SJSA1 (cell line): Measurements from ENCODE around the gene IGSF11. TPM values are rescaled to one million over a fixed set of nuclear protein-coding genes. Genes with fewer than 3 reads are reported as not detected.

Experiments used
- DNase-seq, 2 experiments: peaks; one replicate each; pipeline ENCODE4 v3.0.0-alpha.2; 2015 to 2020; ENCODE audit warnings: low spot score in 2 of 2, low read depth in 1 of 2
- H3K27ac ChIP-seq: fragments of 250-450 bp; sonication (Bioruptor Pico); 2 replicates; pipeline ENCODE4 v1.5.1; 2020; ENCODE audit warnings: mild to moderate bottlenecking, moderate library complexity
- H3K27me3 ChIP-seq: fragments of 250-450 bp; sonication (Bioruptor Pico); replicated peaks from 2 replicates; pipeline ENCODE4 v1.5.1; 2020; ENCODE audit warnings: mild to moderate bottlenecking, moderate library complexity
- H3K36me3 ChIP-seq: fragments of 250-450 bp; sonication (Bioruptor Pico); 2 replicates; pipeline ENCODE4 v1.5.1; 2020; ENCODE audit warnings: mild to moderate bottlenecking
- H3K4me1 ChIP-seq: fragments of 250-450 bp; sonication (Bioruptor Pico); replicated peaks from 2 replicates; pipeline ENCODE4 v1.6.1; 2021; ENCODE audit warnings: mild to moderate bottlenecking
- H3K4me3 ChIP-seq: fragments of 250-450 bp; sonication (Bioruptor Pico); 2 replicates; pipeline ENCODE4 v1.5.1; 2020; ENCODE audit warnings: mild to moderate bottlenecking
- H3K9me3 ChIP-seq: fragments of 250-450 bp; sonication (Bioruptor Pico); replicated peaks from 2 replicates; pipeline ENCODE4 v1.5.1; 2020; ENCODE audit warnings: mild to moderate bottlenecking
- total RNA-seq: library from RNA; depleted of rRNA; stranded (reverse); fragments of >200 nt; shearing (Covaris generic); gene quantifications from 2 replicates; pipeline ENCODE4 v1.2.3, GENCODE V29; 2014

IGSF11 gene
- total RNA-seq, 1 experiment from 2014 or later = 0.18 TPM

DNA sequence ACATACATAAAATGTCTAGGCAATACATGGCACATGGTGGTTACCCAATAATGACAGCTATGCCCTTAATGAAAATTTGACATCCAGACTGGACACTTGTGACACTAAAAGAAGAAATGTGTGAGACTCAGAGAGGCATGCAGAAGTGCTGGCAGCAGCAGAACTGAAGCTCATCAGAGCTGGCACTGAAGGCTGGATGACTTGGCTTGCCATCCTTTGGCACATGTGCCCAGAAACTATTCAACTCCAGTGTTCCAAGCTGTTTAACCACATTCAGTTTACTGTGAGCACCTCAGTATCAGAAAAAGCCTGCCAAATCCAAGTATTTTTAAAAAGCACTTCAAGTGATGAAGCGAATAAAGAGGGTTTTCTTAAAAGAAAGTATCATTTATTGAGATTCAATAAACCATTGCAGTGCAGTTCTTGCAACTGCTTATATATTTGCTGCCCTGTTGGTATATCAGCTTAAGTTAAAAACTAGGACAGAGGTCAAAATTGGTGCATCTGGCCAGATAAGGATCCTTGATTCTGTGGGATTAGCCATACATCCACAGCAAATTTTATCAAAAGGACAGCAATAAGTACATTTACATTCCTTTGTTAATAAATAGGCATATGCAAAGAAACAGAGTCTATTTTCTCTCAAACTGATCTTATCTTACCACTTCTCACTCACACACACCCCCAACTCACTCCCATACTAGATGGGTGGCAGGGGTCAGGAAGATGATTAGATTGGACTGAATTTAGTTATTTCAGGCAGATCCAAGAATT, 15.8 kb downstream of the IGSF11 start:
- Histone ChIP-seq H3K36me3 (no peaks in the 10 kb centered on the region), H3K4me3 (no peak overlapping the region)

DNA sequence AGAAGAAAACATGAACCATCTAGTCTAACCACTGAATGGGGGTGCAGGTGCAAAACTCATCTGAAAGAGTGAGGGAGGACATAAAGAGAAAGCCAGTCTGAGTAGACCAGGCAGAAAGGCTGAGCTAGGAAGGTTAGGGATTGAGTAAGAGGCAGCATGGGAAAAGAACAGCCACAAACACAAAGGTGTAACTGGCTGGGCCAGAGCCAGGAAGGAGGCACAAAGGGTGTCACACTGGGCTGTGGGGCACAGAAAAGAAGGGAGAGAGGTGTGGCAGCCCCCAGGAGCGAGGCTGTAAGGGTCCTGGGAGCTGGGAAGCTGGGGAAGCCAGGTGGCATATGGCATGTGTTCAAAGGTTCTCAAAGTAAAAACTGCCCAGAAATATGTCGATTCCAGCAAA, 18.7 kb downstream of the IGSF11 start:
- Histone ChIP-seq H3K9me3 (no peaks in the 10 kb centered on the region), H3K27ac (no peak overlapping the region), H3K4me3 (no peak overlapping the region), H3K36me3 (no peaks in the 10 kb centered on the region), H3K27me3 (no peaks in the 10 kb centered on the region), H3K4me1 (no peaks in the 10 kb centered on the region)
- DNase-seq = no peak

More for the DNA sequence above, 15.8 kb downstream of the IGSF11 start:
- no peaks in the 10 kb centered on the region for H3K9me3 ChIP-seq
- DNase-seq = no peak
- H3K27ac ChIP-seq = no peak overlapping the region
- H3K27me3 ChIP-seq = no peaks in the 10 kb centered on the region
- H3K4me1 ChIP-seq = no peaks in the 10 kb centered on the region

DNA sequence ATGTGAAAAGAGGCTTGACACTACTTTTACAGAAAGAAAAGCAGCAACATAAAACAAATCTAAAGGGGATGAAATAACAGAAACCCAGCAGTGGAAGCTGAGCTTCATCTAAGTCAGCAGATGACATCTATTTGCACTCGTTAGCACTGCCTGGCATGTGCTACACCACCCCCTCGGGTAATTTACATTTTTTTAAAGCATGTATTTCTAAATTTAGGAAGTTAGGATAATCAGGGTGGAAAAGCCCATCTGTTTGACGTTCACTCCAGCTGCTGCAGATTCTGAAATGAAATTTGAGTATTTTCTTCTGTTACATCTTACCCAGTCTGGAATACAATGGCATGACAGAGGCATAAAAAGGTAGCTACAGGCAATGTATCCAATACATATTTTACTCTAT, 20.7 kb downstream of the IGSF11 start:
- Histone ChIP-seq H3K9me3 (no peaks in the 10 kb centered on the region), H3K4me1 (no peaks in the 10 kb centered on the region), H3K27ac (no peak overlapping the region), H3K27me3 (no peaks in the 10 kb centered on the region), H3K36me3 (no peaks in the 10 kb centered on the region), H3K4me3 (no peak overlapping the region)
- DNase-seq = no peak

DNA sequence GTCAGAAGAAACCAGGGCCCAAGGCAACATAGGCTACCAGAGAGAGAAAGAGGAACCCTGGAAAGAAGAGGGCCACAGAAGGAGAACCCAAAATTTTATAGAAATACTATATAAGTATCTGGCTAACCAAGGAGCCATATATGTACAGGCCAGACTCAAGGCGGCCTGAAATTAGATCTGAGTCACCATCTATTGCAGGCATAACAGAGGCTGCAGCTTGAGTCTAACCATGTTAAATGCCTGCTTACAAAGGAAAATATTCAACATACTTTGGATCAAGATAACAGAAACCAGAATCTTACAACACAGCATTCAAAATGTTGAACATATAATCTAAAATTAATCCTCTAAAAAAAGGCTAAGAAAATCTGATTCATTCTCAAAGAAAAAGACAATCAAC, 23.1 kb downstream of the IGSF11 start:
- Histone ChIP-seq H3K27ac (no peak overlapping the region), H3K4me1 (no peaks in the 10 kb centered on the region), H3K36me3 (no peaks in the 10 kb centered on the region), H3K27me3 (no peaks in the 10 kb centered on the region), H3K4me3 (no peak overlapping the region), H3K9me3 (no peaks in the 10 kb centered on the region)
- no peak for DNase-seq

DNA sequence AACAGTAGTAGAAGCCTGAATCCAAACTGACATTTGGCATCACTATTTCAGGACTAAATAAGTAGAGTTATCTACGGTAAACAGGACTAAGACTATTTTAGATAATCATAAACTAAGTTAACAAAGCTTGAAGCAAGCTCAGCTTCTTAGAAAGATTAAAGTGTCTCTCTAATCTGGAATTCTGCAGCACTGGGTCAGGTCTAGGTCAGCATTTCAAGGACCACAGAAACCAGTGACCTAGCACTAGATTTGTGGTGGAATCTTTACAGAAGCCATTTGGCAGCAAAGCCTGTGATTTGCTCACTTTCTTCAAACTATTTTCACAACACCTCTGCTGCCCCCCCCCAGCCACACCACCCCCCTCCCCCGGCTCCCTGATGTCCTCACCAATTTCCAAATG, 37.5 kb downstream of the IGSF11 start:
- Histone ChIP-seq H3K4me1 (no peaks in the 10 kb centered on the region), H3K9me3 (no peaks in the 10 kb centered on the region), H3K27ac (no peak overlapping the region), H3K36me3 (no peaks in the 10 kb centered on the region), H3K27me3 (no peaks in the 10 kb centered on the region), H3K4me3 (no peak overlapping the region)
- DNase-seq = no peak

DNA sequence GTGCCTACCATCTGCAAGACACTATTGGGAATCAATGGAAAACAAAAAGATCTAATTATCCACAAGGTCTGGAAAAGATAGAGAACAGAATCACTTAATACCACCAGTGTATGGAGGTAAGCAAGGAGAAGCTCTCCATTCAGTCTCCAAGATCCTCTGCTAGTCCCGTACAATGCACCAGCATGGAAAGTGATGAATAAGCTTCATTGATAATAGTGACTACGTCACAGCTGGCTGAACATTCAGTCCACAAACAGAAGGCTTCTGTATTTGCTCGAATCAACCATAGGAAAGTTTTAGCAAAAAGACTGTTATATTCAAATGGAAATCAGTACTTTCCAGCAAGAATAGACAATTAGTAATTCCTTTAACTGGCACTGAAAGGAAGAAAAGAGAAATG, 42.9 kb downstream of the IGSF11 start:
- Histone ChIP-seq H3K36me3 (no peaks in the 10 kb centered on the region), H3K27me3 (no peaks in the 10 kb centered on the region), H3K9me3 (no peaks in the 10 kb centered on the region), H3K4me3 (no peak overlapping the region), H3K27ac (no peak overlapping the region), H3K4me1 (no peaks in the 10 kb centered on the region; the same call in 1 of the 2 replicates)
- no peak for DNase-seq

DNA sequence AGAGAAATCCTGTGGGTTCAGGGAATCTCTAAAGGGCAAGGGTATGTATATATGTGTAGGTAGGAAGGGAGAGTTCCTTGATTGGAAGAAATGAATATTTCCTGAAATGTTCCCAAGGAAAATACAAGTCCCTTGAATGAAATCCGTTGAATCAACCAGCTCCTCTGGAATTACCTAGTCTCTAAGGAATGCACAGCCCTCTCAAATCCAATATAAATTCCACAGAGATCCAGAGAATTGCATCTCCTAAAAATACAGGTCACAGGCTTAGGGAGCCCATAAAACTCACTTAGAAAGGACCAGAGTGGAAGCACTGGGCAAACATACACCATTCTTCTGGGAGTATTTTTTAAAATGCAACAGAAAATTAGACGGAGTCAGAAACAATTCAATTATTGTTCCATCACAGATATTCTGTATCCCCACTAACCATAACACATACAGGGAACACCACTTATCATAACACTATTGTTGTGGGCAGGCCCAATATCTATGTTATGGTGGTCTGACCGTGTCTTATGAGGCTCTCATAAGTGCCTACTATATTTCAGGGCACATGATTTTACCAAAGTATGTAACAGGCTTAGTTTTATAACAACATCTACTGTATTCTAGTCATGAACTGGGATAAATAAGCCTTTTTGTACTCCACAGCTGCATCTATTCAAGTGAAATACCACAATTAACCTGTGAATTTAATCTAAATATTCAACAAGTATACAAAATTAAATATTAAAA, 43.7 kb downstream of the IGSF11 start:
- Histone ChIP-seq H3K9me3 (no peaks in the 10 kb centered on the region), H3K4me3 (no peak overlapping the region), H3K27me3 (no peaks in the 10 kb centered on the region), H3K27ac (peak overlapping the region; percentile 40; the same call in 1 of the 2 replicates), H3K36me3 (no peaks in the 10 kb centered on the region), H3K4me1 (no peaks in the 10 kb centered on the region; the same call in 1 of the 2 replicates)
- peak in 1 of 2 experiments; percentile 7 for DNase-seq

DNA sequence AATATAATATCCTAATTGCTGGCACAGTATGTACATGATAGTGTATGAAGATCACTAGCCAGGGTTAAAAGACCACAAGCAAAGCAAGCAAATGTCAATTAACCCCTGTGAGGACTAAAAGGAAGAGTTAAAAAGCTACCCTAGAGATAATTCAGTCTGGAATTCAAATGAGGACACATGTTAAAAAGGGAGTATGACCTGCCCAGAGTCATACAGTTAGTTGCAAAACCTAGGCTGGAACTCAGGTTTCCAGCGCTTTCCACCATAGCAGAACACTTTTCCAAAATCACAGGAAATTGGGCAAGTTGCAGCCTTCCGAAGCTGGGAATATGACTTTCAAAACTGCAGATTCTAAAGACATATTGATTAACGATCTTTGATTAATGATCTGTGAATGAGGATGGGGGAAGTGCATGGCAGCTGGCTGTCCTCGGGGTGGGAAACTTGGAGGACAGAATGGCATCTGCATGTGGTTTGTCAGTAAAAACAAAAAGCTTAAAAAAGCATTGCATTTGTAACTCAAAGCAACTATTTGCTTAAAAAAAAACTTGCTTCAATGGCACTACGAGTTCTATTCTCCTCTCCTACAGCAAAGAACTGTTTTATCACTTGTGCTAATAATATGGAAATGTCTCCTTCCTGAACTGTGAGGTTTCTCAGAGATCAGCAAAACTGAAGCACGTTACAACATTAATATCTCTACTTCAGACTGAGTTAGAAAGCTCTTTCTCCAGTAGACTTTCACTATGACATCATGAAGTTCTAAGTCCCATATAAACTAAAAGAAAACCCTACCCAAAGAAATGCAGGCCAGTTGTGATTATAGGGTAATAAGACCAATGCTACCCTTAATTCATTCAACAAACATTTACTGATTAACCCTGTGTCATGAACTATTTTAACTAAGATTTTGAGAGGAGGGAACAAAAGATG, 46.2 kb downstream of the IGSF11 start:
- H3K9me3 ChIP-seq = no peaks in the 10 kb centered on the region
- H3K4me1 ChIP-seq = no peaks in the 10 kb centered on the region; the same call in 1 of the 2 replicates
- DNase-seq = no peak
- H3K36me3 ChIP-seq = no peaks in the 10 kb centered on the region
- no peaks in the 10 kb centered on the region for H3K27me3 ChIP-seq
- no peak overlapping the region for H3K4me3 ChIP-seq
- no peak overlapping the region for H3K27ac ChIP-seq

DNA sequence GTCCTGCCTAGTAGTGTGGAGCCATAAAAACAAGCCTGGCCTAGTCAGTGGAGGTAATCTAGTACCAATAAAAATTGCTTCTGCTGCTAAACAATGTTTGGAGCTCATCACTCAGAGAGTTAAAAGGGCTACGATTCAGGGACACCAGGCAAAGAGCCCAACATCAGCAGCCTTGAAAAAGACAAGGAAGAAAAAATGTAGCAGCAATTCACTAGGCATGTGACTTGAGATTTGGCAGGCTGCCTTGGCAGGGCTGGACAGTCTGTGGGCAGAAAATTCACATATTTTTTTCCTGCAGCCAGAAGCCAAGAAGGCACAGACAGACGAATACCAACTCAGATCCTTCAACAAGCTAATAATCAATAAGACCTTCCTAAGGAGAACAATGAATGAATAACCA, 47.2 kb downstream of the IGSF11 start:
- H3K4me1 ChIP-seq = no peaks in the 10 kb centered on the region; the same call in 1 of the 2 replicates
- H3K27ac ChIP-seq = no peak overlapping the region
- no peak for DNase-seq
- no peaks in the 10 kb centered on the region for H3K27me3 ChIP-seq
- H3K4me3 ChIP-seq = no peak overlapping the region
- no peaks in the 10 kb centered on the region for H3K36me3 ChIP-seq
- H3K9me3 ChIP-seq = no peaks in the 10 kb centered on the region

DNA sequence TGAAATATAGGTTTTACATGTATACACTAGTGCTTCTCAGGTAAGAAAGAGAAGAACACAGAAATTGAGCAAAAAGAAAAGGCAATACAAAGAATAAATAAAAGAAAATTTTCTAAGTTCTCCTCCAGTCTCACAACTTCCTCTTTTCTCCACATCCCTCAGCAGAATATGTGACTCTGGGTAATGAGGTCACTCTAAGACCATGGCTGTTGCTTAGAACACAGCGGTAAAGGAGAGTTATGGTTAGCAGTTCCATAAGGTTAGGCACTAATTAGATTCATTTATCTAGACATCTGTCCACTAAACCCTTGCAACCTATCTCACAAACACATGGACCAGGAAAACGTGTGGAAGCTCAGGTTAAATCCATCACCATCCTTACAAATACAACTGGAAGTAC, 47.9 kb downstream of the IGSF11 start:
- Histone ChIP-seq H3K4me1 (no peaks in the 10 kb centered on the region; the same call in 1 of the 2 replicates), H3K27me3 (no peaks in the 10 kb centered on the region), H3K9me3 (no peaks in the 10 kb centered on the region), H3K4me3 (no peak overlapping the region), H3K27ac (no peak overlapping the region), H3K36me3 (no peaks in the 10 kb centered on the region)
- DNase-seq = no peak

DNA sequence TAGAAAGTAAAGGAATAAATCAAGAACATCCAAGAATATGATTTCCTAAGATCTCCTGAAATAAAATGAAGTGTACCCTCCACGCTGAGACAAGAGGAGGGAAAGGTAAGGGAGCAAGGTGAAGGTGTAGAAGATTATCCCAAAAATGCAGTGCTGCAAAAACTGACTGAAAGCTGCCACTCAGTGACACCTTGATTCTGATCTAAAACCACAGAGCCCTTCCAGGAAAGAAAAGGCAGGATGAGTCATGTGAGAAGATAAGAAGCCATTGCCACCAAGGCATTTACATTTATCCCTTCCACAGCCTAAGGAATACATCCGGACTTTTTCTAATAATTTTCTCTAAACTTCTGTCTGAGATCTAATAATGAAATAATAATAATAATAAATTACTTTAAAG, 49.9 kb downstream of the IGSF11 start:
- H3K4me1 ChIP-seq = no peaks in the 10 kb centered on the region
- H3K27ac ChIP-seq = no peak overlapping the region
- no peak for DNase-seq
- H3K27me3 ChIP-seq = no peaks in the 10 kb centered on the region
- no peaks in the 10 kb centered on the region for H3K36me3 ChIP-seq
- no peak overlapping the region for H3K4me3 ChIP-seq
- no peaks in the 10 kb centered on the region for H3K9me3 ChIP-seq

DNA sequence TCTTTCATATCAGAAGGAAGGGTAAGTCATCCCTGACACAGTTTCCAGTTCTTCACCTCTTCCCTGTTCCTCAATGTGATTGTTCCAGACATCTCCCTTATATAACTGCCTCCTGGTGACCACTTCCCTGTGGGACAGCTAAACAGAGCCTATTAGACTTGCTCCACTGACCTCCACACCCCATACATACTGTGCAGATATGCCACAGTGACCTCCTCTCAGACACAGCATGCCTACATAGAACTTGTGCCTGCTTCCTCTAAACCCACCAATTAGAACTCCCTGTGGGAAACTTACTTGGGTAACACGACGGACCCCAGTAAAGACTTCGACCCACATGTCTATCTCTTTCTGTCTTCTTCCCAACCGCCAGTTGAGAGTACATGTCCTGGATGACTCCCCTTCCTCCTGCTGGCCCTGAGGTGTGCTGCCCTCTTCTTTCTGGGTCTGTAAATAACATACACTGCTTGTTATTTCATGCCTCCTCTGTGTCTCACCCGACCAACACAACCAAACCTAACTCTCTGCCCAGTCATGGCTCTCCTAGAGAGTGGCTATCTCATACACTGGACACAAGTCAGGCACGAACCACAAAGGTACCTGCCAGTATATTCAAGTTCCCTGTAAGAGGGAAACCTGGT, 53.0 kb downstream of the IGSF11 start:
- Histone ChIP-seq H3K9me3 (no peaks in the 10 kb centered on the region), H3K27me3 (no peaks in the 10 kb centered on the region), H3K4me3 (no peak overlapping the region), H3K36me3 (no peaks in the 10 kb centered on the region), H3K4me1 (no peaks in the 10 kb centered on the region), H3K27ac (no peak overlapping the region)
- DNase-seq = no peak

DNA sequence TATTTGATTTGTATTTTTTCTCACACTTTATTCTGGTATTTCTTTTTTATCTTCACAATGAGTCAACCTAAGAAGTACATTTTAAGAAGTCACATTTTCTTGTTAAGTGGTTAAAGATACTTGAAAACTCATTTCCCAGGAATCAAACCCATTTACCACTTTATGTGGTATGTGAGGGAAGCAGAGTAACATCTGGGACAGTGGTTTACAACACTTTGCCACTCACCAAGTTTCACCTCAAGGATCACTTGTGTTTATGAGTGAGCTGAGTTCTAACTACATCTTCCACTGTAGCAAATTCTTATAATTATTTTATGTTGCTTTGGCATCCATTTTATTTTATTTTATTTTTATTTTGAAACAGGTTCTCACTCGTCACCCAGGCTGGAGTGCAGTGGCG, 53.8 kb downstream of the IGSF11 start:
- H3K27ac ChIP-seq = no peak overlapping the region
- no peak for DNase-seq
- no peaks in the 10 kb centered on the region for H3K9me3 ChIP-seq
- H3K4me1 ChIP-seq = no peaks in the 10 kb centered on the region
- no peaks in the 10 kb centered on the region for H3K27me3 ChIP-seq
- H3K4me3 ChIP-seq = no peak overlapping the region
- no peaks in the 10 kb centered on the region for H3K36me3 ChIP-seq
